ENCODE results near the gene NTRK2.

Gene NTRK2

GRCh38 chr9:84686068-84686467, 16.5 kb downstream of the NTRK2 start:
- DNase-seq: no peak

DNA sequence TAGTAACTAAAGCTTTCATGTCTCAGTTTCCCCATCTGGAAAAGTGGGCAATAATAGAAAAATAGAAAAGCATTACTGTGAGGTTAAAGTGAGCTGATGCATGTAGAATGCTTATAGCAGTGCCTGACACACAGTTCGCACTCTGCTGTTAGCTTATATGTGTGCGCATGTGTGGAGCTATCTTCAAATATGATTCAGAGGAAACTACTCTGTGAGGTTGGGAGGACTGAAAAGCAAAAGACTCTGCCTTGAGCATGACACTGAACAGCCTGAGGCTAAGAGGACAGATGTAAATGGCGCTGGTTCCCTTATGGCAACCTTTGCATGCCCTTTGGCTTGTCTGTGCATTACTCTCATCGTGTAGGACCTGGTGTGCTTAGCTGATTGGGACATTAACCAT, 19.4 kb downstream of the NTRK2 start:
- DNase-seq: no peak

GRCh38 chr9:84691634-84692033, 22.1 kb downstream of the NTRK2 start:
- DNase-seq: no peak

DNA sequence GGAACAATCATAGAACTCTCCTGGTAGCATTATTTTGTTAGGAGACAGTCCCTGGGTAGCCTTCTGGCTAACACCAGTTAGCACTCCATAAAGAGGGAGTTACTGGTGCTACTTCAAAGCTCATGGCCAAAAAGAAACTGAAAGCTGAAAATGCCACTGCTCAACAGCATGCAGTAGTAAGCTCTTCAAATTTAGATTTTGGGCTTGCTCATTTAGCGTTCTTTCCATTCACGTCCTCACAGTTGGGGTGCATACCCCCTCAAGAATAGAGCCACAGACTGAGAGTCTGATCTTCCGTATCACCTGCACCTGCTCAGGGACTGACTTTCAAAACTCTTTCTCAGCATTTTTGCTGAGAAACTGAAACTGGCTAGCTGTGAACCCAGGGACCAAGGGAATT, 24.7 kb downstream of the NTRK2 start:
- DNase-seq: no peak

- DNase-seq: no peak
Observed at GRCh38 chr9:84697042-84697441, 27.5 kb downstream of the NTRK2 start.

GRCh38 chr9:84697509-84698114, 28.1 kb downstream of the NTRK2 start:
- DNase-seq: peak; percentile 8

GRCh38 chr9:84698323-84698722, 28.8 kb downstream of the NTRK2 start:
- no peak for DNase-seq

GRCh38 chr9:84699984-84700383, 30.5 kb downstream of the NTRK2 start:
- no peak for DNase-seq

- no peak for DNase-seq
Observed at GRCh38 chr9:84701801-84702200, 32.3 kb downstream of the NTRK2 start.

DNA sequence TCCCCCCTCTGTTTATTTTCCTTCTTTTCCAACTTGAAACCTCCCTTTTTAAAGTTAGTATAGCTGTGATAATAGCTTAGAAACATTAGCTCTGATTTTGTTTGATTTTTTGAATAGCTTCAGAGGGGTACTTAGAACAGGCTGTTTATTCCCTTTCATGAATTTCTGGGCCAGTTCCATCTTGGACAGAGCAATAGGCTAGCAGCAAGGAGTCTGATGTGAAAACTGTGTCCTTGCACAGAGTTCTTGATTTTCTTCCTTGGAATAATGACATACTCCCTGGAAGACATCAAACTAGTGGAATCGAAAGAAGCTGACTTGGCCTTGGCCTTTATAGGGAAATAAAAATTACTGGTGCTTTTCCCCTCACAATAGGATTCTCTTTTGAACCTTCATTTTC, 32.9 kb downstream of the NTRK2 start:
- DNase-seq: no peak

DNA sequence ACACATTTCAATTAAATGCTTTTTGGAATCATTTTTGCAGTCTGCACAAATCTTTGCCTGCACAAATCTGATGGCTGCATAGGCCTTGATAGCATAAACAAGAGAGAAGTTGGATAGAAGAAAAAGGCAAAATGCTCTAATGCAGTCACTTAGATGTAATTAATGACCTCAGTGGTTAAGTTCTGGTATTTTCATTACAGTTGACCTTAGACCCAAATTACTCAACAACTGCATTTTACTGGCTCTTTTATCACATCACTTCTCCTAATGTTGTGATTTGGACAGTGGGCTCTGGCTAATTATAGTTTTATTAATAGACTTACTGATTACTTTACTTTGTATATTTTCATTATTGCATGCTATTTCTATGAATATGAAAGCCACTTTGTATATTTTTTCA, 34.3 kb downstream of the NTRK2 start:
- no peak for DNase-seq

- DNase-seq: no peak
Observed at GRCh38 chr9:84705128-84705527, 35.6 kb downstream of the NTRK2 start.

DNA sequence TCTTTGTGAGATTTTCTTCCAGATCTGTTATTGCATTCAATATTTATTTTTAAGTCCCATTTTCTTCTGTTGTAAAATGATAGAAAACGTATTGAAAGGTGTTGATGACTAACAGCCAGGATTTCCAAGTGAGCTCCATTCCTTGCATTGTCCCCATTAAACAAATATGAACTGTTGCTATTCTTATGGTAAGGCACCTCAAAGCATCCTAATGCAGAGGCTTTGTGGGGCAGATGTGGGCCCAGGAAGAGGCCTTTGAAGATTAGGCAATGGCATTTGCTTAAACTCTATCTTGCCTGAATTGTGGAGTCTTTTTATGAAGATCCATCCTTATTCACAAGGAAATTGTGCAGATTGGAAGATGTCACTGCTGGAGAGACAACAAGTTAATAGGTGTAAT, 38.9 kb downstream of the NTRK2 start:
- DNase-seq: no peak

- DNase-seq: no peak
Observed at GRCh38 chr9:84709056-84709455, 39.5 kb downstream of the NTRK2 start.

GRCh38 chr9:84710701-84711397, 41.3 kb downstream of the NTRK2 start:
- no peak for DNase-seq

DNA sequence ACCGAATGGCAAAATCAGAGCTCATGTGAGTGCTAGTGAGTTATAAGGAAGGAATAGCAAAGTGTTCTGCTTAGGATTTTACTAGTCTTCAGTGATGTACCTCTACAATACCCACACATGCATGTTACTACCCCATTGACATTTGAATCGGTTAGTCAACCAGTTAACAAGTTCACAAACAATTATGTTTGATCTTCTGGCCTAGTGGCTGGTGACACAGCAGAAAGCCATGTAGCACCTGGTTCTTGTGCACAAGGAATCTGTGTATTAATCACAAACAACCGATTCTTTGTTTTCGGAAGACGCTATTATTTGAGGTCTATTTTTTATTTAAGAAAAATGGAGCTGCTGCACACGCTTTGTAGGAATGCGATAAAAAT, 41.9 kb downstream of the NTRK2 start:
- DNase-seq: no peak

GRCh38 chr9:84711936-84712335, 42.4 kb downstream of the NTRK2 start:
- peak; percentile 59 for DNase-seq

DNA sequence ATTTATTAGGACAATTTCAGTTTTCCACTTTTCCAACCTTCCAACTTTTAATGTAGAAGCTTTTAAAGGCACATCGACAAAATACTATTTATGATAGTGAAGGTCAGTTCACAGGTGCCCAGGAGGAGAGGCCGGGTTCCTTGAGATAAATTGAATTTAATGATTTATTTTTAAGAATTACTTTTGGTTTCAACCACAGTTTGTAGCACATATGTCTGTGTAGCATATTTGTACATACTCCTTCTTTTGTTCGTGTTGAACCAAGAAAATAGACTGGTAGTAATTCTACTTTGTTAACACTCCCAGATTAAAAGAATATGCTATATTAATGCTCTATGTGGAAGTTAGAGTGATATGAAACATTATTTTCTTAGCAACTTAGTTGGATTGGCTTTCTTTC, 46.7 kb downstream of the NTRK2 start:
- no peak for DNase-seq

DNA sequence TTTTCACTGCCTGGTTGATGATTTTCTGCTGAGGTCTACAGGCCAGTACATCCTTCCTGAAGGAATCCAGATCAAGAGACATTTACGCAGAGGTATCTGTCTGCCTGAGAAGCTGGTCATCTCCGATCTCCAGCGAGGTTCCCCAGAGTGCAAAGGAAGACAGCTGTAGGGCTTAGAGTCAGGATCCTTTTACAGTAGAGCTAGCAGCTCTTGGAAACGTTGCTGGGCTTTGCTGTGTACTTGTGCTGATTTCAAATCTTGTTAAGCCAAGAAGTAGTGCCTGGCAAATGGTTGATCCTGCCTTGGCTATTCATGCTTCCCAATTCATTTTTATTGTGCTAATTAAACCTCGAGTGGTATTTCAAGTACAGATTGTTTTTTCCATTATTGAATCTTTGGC, 48.9 kb downstream of the NTRK2 start:
- no peak for DNase-seq

DNA sequence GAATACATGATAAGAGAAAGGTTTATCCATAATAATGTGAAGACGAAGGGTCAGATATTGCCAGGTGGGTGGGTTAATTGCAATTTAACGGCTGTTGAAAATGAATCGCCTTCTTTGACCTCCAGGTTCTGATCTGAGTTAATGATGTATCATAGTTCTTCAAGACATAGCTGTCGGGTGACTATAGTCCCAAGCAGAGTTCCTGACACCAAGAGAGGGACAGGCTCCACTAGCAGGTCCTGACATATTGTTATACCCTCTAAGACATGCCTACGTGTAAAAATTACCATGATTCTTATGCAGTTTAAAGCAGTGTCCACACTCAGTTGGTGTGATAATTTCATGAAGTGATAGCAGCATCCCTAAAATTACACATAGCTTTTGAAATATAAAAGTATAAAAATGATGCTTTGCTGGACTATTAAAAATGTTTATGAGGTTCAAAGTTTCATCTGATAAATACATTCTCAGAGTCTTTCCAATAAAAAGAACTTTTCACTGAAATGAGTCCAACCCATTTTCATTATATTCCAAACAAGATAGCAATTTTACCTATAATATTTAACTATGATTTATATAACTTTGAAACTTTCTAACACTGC, 53.0 kb downstream of the NTRK2 start:
- no peak for DNase-seq

DNA sequence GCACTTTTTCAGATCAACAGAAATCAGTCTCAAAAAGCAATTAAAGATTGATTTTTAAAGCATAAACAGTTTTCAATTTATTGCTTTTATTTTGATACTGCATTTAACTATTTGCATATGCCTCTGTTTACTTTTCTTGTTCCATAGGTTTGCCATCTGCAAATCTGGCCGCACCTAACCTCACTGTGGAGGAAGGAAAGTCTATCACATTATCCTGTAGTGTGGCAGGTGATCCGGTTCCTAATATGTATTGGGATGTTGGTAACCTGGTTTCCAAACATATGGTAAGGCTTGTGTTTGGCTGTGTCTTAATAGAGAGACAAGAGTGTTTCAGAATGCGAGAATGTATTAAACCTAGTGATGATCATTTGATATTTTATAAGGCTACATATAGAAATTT, 53.9 kb downstream of the NTRK2 start:
- DNase-seq: no peak

GRCh38 chr9:84731696-84732095, 62.2 kb downstream of the NTRK2 start:
- no peak for DNase-seq

- DNase-seq: no peak
Observed at GRCh38 chr9:84736081-84736480, 66.6 kb downstream of the NTRK2 start.

GRCh38 chr9:84736536-84736935, 67.0 kb downstream of the NTRK2 start:
- DNase-seq: no peak

- no peak for DNase-seq
Observed at GRCh38 chr9:84738353-84738752, 68.8 kb downstream of the NTRK2 start.
